ENCODE results near the gene KANSL3.

Gene KANSL3

DNA sequence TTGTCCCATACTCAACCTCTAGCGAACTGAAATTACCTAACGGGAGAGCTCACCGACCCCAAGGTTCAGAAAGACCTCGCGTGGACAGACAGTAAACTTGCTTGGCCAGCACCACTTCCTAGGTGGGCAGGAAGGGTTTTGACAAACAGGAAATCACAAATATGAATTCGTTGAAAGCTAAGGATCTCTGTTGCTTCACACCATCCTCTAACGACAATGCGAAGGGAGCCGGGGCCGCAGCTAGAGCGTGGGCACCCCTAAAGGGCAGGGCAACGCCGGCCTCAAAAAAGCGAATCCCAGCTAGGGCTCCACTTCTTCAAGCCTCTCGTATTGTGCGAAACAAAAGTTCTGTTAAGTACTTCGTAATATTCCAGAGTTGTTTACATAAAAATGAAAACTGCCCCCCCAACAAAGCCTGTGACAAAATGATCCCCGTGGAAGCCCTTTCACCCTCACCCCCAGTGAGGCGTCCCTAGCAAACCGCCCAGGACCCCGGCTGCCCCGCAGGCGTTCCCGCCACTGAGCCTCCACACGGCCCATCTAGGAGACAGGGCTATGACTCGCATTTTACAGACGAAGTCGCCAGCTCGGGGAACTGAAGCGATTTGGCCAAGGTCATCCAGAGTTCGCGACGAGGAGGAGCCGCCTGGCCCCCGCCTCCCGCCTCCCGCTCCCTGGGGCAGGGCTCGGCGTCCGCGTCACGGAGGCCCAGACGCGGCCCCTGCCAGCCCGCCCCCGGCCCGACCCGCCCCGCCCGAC lies 548 bp downstream of the KANSL3 start:
- peaks cover 34% of the 10 kb centered on the region for H3K4me1 Mint-ChIP-seq (ENCODE audit: low read depth)
- intact Hi-C loops (cut with micrococcal nuclease): loop anchor here (1.0 to 5.0 kb wide), 3 partner anchors 15 to 125 kb away; partner anchors contain the start of genes CNNM4 and LMAN2L
- H3K36me3 Mint-ChIP-seq (ENCODE audit: low read depth): peaks cover 48% of the 10 kb centered on the region
- peak overlapping the region; percentile 91 for H3K4me3 Mint-ChIP-seq
- H3K9me3 Mint-ChIP-seq: no peaks in the 10 kb centered on the region
- peak overlapping the region; percentile 92 for H3K27ac Mint-ChIP-seq
- H3K27me3 Mint-ChIP-seq: peaks cover 2% of the 10 kb centered on the region

DNA sequence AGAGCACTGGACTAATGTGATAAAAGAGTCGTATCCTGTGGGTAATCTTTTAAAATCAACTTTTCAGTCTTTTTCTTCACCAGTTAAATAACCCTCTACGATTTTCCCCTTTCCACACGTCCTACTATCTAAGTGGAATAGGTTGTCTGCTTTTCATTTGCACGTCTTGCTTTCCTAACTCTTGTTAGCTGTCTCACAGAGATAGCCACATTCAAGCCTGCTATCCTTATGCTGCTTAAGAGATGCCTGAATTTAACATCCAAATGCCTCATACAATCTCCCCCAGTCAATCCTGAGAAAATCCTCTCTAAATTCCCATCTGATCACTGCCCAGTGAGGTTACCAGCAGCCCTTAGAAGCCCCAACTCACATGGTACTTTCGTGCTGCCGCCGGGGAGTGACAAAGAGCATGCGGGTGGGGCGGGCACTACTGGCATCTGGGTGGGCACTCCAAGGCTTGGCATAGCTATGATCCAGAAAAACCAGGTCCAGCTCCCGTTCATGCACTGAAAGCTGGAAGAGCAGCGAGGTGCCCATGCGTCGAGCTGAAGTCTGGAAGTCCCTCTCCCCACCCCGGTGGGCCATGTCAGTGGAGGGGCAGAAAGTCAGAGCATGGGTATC lies 1.5 kb downstream of the KANSL3 start:
- Mint-ChIP-seq H3K27me3 (peaks cover 2% of the 10 kb centered on the region), H3K4me3 (peak overlapping the region; percentile 91), H3K36me3 (ENCODE audit: low read depth) (peaks cover 57% of the 10 kb centered on the region), H3K4me1 (ENCODE audit: low read depth) (peaks cover 39% of the 10 kb centered on the region), H3K27ac (peak overlapping the region; percentile 92), H3K9me3 (no peaks in the 10 kb centered on the region)
- intact Hi-C loops (cut with micrococcal nuclease): loop anchor here (1.0 to 5.0 kb wide), 3 partner anchors 14 to 126 kb away; partner anchors contain the start of genes CNNM4 and LMAN2L

DNA sequence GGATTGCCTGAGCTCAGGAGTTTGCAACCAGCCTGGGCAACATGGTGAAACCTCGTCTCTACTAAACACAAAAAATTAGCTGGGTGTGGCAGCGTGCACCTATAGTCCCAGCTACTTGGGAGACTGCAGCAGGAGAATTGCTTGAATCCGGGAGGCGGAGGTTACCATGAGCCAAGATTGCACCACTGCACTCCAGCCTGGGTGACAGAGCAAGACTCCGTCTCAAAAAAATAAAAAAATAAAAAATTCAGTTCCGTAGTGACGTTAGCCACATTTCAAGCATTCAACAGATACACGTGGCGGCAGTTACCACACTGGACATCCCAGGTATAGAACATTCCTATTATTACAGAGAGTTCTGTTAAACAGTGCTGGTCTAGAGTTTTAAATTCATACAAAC lies 4.5 kb downstream of the KANSL3 start:
- H3K4me3 Mint-ChIP-seq: no peak overlapping the region
- H3K4me1 Mint-ChIP-seq (ENCODE audit: low read depth): peaks cover 39% of the 10 kb centered on the region
- no peaks in the 10 kb centered on the region for H3K9me3 Mint-ChIP-seq
- peaks cover 86% of the 10 kb centered on the region for H3K36me3 Mint-ChIP-seq (ENCODE audit: low read depth)
- no peak overlapping the region for H3K27ac Mint-ChIP-seq
- intact Hi-C loops (cut with micrococcal nuclease): no loop called here
- H3K27me3 Mint-ChIP-seq: no peaks in the 10 kb centered on the region

DNA sequence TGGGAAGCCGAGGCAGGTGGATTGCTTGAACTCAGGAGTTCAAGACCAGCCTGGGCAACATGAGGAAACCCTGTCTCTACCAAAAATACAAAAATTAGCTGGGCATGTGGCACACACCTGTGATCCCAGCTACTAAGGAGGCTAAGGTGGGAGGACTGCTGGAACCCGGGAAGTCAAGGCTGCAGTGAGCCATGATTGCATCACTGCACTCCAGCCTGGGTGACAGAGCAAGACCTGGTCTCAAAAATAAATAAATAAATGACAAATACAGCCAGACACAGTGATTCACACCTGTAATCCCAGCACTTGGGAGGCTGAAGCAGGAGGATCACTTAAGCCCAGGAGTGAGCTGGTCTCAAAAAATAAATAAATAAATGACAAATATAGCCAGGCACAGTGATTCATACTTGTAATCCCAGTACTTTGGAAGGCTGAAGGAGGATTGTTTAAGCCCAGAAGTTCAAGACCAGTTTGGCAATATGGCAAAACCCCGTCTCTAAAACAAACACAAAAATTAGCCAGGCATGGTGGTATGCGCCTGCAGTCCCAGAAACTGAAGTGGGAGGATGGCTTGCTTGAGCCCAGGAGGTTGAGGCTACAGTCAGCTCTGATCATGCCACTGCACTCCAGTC lies 6.2 kb downstream of the KANSL3 start:
- no peaks in the 10 kb centered on the region for H3K27me3 Mint-ChIP-seq
- intact Hi-C loops (cut with micrococcal nuclease): no loop called here
- H3K9me3 Mint-ChIP-seq: no peaks in the 10 kb centered on the region
- H3K27ac Mint-ChIP-seq: no peak overlapping the region
- H3K36me3 Mint-ChIP-seq (ENCODE audit: low read depth): peaks cover 93% of the 10 kb centered on the region
- peaks cover 31% of the 10 kb centered on the region for H3K4me1 Mint-ChIP-seq (ENCODE audit: low read depth)
- no peak overlapping the region for H3K4me3 Mint-ChIP-seq

DNA sequence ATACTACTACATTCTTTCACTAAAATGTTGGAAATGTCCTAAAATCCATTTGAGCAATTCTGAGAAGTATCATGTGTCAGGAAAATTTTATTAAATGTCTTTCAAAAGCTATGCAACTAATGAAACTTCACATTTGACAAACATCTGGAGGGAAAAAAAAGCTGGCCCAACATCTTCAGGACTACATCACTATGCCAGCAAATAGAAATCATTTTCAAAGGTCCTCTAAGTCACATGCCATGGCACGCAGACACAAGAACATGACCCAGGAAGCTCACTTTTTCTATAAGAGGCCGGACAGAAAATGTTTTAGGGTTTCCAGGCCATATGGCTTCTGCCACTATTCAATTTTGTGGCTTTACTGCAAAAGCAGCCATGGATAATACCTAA lies 11.6 kb downstream of the KANSL3 start:
- Mint-ChIP-seq H3K4me1 (ENCODE audit: low read depth) (peaks cover 29% of the 10 kb centered on the region), H3K36me3 (ENCODE audit: low read depth) (peaks cover 57% of the 10 kb centered on the region), H3K9me3 (no peaks in the 10 kb centered on the region), H3K27me3 (no peaks in the 10 kb centered on the region), H3K27ac (no peak overlapping the region), H3K4me3 (no peak overlapping the region)
- intact Hi-C loops (cut with micrococcal nuclease): no loop called here

DNA sequence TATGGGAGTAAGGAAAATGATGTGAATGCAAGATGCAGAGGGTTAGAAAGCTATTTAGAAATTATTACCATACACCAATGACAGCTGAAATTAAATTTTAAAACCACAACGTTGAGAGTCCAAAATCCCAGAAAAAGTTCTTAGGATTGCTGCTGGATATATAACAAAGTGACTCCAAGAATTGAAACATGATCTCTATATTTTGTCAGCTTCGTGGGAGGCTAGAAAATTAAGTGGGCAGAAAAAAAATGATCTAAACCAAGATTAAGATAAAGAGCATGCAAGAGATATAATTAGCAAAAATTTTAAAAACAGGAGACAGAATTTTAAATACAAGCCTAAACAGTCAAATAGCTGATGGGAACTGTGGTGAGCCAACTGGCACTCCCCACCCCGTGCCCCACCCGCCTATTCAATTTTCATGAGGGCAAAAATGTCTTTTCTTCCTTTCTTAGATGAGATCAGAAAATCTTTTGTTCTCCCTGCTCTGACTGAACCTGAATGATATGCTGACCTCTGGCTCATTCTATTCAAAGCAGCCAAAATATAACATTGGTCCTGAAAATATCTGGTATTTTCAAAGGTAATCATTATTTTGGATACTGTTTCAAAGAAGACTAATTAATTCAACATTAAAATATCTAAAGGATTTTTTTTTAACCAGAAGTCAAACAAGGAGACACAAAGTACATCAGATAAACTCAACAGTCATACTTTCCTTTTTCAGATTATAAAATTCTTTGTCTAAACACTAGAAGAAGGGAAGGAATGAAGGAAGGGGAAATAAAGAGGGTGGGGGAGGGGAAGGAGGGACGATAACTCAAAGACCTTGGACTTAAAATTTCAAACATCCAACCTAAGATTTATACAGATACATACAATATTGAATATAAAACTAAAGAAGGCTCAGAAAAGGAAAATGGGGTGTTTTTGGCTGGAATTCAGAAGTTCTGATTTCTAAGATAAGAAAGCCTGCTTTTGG lies 12.2 kb downstream of the KANSL3 start:
- H3K27me3 Mint-ChIP-seq: no peaks in the 10 kb centered on the region
- H3K27ac Mint-ChIP-seq: no peak overlapping the region
- intact Hi-C loops (cut with micrococcal nuclease): no loop called here
- no peaks in the 10 kb centered on the region for H3K9me3 Mint-ChIP-seq
- H3K36me3 Mint-ChIP-seq (ENCODE audit: low read depth): peaks cover 57% of the 10 kb centered on the region
- H3K4me3 Mint-ChIP-seq: no peak overlapping the region
- peaks cover 29% of the 10 kb centered on the region for H3K4me1 Mint-ChIP-seq (ENCODE audit: low read depth)

DNA sequence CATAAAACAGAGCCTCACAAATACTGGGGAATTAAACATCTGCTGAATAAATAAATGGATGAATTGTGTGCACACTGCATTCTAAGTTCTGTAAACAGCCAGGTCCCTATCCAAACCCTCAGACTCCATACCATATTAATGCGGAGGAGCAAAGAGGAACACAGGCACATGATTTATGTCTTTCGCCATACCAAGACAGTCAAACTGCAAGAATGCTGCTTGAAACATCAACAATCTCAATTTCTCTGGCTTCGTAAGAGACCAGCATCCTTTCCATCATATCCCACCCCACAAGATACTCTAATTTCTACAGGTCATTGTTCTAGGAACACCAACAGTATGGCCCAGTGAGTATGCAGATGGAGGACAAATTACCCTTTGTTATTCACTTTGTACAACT lies 15.0 kb downstream of the KANSL3 start:
- H3K4me1 Mint-ChIP-seq (ENCODE audit: low read depth): peaks cover 46% of the 10 kb centered on the region
- H3K27me3 Mint-ChIP-seq: no peaks in the 10 kb centered on the region
- H3K36me3 Mint-ChIP-seq (ENCODE audit: low read depth): peaks cover 51% of the 10 kb centered on the region
- peak overlapping the region; percentile 33 for H3K4me3 Mint-ChIP-seq
- H3K27ac Mint-ChIP-seq: peak overlapping the region; percentile 58
- H3K9me3 Mint-ChIP-seq: no peaks in the 10 kb centered on the region
- intact Hi-C loops (cut with micrococcal nuclease): loop anchor here (2.0 kb wide), 1 partner anchor 14 kb away; no protein-coding TSS in a partner anchor

DNA sequence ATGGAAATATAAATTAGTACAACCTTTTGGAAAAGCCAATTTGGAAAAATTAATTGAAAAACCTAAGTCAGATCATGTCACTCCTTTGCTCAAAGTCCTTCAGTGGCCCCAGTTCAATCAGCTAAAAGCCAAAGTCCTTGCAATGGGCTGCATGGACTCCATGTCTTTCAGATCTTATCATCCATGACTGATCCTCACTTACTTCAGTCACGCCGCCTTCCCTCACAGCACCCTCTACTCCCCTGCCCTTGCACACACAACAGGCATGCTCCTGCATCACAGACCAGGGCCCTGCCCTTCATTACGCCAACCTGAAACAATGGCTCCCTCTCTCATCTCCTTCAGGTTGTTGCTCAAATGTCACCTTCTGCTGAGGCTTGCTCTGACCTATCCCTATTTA lies 15.6 kb downstream of the KANSL3 start:
- intact Hi-C loops (cut with micrococcal nuclease): loop anchor here (2.0 kb wide), 1 partner anchor 14 kb away; no protein-coding TSS in a partner anchor
- no peak overlapping the region for H3K4me3 Mint-ChIP-seq
- no peaks in the 10 kb centered on the region for H3K9me3 Mint-ChIP-seq
- peaks cover 51% of the 10 kb centered on the region for H3K4me1 Mint-ChIP-seq (ENCODE audit: low read depth)
- H3K36me3 Mint-ChIP-seq (ENCODE audit: low read depth): peaks cover 46% of the 10 kb centered on the region
- peak overlapping the region; percentile 58 for H3K27ac Mint-ChIP-seq
- H3K27me3 Mint-ChIP-seq: no peaks in the 10 kb centered on the region

DNA sequence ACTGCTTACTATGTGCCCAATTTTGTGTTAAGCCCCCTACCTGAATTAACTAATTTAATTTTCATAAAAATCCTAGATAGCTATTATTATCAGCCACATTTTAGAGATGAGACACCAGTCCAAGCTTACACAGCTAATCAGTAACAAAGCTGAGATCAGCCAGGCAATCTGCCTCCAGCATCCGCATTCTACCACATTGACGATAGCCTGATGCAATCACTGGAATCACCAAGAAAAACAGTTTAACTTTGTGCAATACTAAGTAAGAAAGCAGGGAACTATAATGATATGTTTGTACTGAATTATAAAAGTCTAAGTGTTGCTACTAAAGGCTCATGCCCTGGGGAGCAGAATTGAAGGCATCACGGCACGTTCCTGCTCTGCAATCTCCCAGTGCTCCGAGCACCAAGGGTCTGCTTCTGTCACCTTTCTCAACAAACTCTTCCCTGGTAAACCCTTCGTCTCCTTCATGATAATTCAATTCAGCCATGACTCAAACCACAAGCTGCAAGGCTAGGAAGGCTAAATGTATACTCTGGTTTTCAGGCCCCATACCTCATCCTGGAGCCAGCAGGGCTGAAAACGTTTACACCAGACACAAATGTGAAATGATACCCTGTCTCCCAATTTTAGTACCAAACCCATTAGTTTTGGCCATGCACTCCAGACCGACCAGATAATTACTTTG lies 19.4 kb downstream of the KANSL3 start:
- intact Hi-C loops (cut with micrococcal nuclease): no loop called here
- Mint-ChIP-seq H3K4me1 (ENCODE audit: low read depth) (peaks cover 55% of the 10 kb centered on the region), H3K9me3 (no peaks in the 10 kb centered on the region), H3K27ac (peak overlapping the region; percentile 96), H3K27me3 (no peaks in the 10 kb centered on the region), H3K4me3 (no peak overlapping the region), H3K36me3 (ENCODE audit: low read depth) (peaks cover 57% of the 10 kb centered on the region)

DNA sequence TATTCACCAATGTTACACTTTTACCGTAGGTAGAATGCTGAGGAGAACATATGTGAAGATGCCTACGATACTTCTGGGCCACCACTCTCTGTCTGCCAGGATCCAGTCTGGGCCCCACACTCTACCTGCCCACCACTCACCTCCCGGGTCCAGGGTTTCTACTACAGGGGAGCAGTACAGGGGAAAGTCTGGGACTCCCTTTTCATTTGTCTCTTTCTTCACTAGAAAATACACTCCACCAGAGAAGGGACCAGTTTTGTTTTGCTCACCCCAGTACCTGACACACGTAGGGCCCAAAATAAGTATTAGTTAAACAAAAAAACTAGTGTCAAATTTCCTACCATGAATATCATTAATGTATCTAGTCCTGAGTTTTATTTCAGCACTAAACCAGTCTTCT lies 21.1 kb downstream of the KANSL3 start:
- Mint-ChIP-seq H3K27ac (peak overlapping the region; percentile 96), H3K36me3 (ENCODE audit: low read depth) (peaks cover 73% of the 10 kb centered on the region), H3K4me3 (peak overlapping the region; percentile 83)

DNA sequence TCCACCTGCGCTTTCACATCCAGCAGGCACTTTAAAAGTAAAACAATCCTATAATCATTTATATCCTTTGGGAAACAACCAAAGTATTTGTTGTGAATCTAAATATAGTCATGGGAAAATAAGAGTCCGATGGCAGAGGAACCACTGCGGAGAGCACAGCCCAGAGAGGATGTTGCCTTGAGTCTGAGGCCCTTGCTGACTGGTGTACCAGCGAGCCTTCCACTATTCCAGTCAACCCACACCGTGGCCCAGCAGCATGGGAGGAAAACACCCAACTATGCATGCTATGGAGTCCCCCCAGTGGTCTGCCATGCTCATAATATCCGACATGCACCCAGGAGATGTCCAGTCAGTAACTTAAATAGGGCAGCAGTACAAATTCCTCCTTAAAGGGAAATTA lies 21.6 kb downstream of the KANSL3 start:
- intact Hi-C loops (cut with micrococcal nuclease): no loop called here
- Mint-ChIP-seq H3K4me3 (no peak overlapping the region), H3K27ac (peak overlapping the region; percentile 96), H3K9me3 (no peaks in the 10 kb centered on the region), H3K27me3 (no peaks in the 10 kb centered on the region), H3K4me1 (ENCODE audit: low read depth) (peaks cover 41% of the 10 kb centered on the region), H3K36me3 (ENCODE audit: low read depth) (peaks cover 77% of the 10 kb centered on the region)

More for the DNA sequence above, 21.1 kb downstream of the KANSL3 start:
- Mint-ChIP-seq H3K27me3 (no peaks in the 10 kb centered on the region), H3K4me1 (ENCODE audit: low read depth) (peaks cover 41% of the 10 kb centered on the region), H3K9me3 (no peaks in the 10 kb centered on the region)
- intact Hi-C loops (cut with micrococcal nuclease): no loop called here

DNA sequence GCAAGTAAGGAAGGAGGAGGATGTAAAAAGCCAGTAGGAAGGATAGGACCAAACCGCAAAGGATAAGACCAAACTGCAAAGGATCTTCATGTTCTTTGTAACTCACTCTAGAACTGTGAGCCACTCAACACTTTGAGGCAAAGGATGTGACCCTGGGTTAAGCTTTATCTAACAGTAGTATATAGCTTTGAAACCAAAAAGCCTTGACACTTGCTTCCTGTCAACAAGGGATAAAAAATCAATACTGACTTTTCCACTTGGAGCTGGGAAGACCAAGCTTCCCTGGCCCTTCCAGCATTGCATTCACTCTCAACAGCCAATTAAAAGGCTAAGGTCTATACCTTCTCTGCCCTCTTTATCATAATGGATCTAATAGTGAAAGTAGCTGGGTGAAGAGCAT lies 22.0 kb downstream of the KANSL3 start:
- intact Hi-C loops (cut with micrococcal nuclease): no loop called here
- H3K4me1 Mint-ChIP-seq (ENCODE audit: low read depth): peaks cover 41% of the 10 kb centered on the region
- peaks cover 77% of the 10 kb centered on the region for H3K36me3 Mint-ChIP-seq (ENCODE audit: low read depth)
- H3K27ac Mint-ChIP-seq: no peak overlapping the region
- no peaks in the 10 kb centered on the region for H3K9me3 Mint-ChIP-seq
- no peak overlapping the region for H3K4me3 Mint-ChIP-seq
- H3K27me3 Mint-ChIP-seq: no peaks in the 10 kb centered on the region

Measured in dendritic cell treated with granulocyte-macrophage colony-stimulating factor and Interleukin-4, amounts not matched to agents 40 ng/mL and 50 ng/mL, for 4 days (primary cell).